Activated T-helper 17 cell treated with anti-CD3 and anti-CD28 coated beads, Interleukin-2, amount 50 U/mL, for 72 hours (primary cell): ENCODE measurements around the gene FTL. TPM values are rescaled to one million over a fixed set of nuclear protein-coding genes. Genes with fewer than 3 reads are reported as not detected.
"Not testable (repeated sequence)": the region's sequence is repeated elsewhere in the genome, so short reads cannot be mapped to it uniquely, and the experiment has no call there.

Experiments
- ATAC-seq: fragments of 150-1000 bp; cut with Tn5 transposase; replicated peaks from 2 replicates; pipeline ENCODE4 v1.10.0; 2021; ENCODE audit warnings: mild to moderate bottlenecking, moderate library complexity
- H3K27ac Mint-ChIP-seq: one replicate; pipeline ENCODE4 v1.8.0; 2022; ENCODE audit warnings: mixed read lengths
- H3K27me3 Mint-ChIP-seq: one replicate; pipeline ENCODE4 v1.8.0; 2022; ENCODE audit warnings: mixed read lengths
- H3K36me3 Mint-ChIP-seq: one replicate; pipeline ENCODE4 v1.8.0; 2022; ENCODE audit warnings: low read depth, mild to moderate bottlenecking, mixed read lengths
- H3K4me1 Mint-ChIP-seq: one replicate; pipeline ENCODE4 v1.8.0; 2022; ENCODE audit warnings: mixed read lengths
- H3K4me3 Mint-ChIP-seq: one replicate; pipeline ENCODE4 v1.8.0; 2022; ENCODE audit warnings: mild to moderate bottlenecking, mixed read lengths
- H3K9me3 Mint-ChIP-seq: one replicate; pipeline ENCODE4 v1.8.0; 2022; ENCODE audit warnings: mixed read lengths
- total RNA-seq, 2 donors: library from RNA; stranded (reverse); gene quantifications; one replicate each; pipeline ENCODE4 v1.2.3, GENCODE V29; 2022

Gene FTL
- total RNA-seq: 1,000 to 10,000 TPM; 1,320 to 1,710 TPM

GRCh38 chr19:48965040-48965805 lies at the start of gene FTL:
Gene FTL, plus strand, starts transcription at chr19:48965309. Its CDS starts 199 bp downstream, at chr19:48965508.
- H3K27me3 Mint-ChIP-seq: no peaks in the 10 kb centered on the region
- H3K4me1 Mint-ChIP-seq: peaks cover 31% of the 10 kb centered on the region
- H3K27ac Mint-ChIP-seq: peak within 1 kb of the TSS; percentile 100
- peak within 1 kb of the TSS; percentile 100 for H3K4me3 Mint-ChIP-seq
- H3K36me3 Mint-ChIP-seq: peaks cover 83% of the 10 kb centered on the region
- no peaks in the 10 kb centered on the region for H3K9me3 Mint-ChIP-seq
- ATAC-seq: peak; percentile 81

- H3K27me3 Mint-ChIP-seq: no peaks in the 10 kb centered on the region
- no peaks in the 10 kb centered on the region for H3K9me3 Mint-ChIP-seq
- peaks cover 81% of the 10 kb centered on the region for H3K36me3 Mint-ChIP-seq
- H3K4me1 Mint-ChIP-seq: peaks cover 5% of the 10 kb centered on the region
- no peak overlapping the region for H3K27ac Mint-ChIP-seq
- ATAC-seq: no peak
- H3K4me3 Mint-ChIP-seq: no peak overlapping the region
These were observed 49.4 kb upstream of the FTL start for GRCh38 chr19:48915757-48916156.

GRCh38 chr19:48918071-48918470 lies 47.0 kb upstream of the FTL start:
- H3K4me1 Mint-ChIP-seq: peaks cover 5% of the 10 kb centered on the region

GRCh38 chr19:48918801-48919247 lies 46.3 kb upstream of the FTL start:
- Mint-ChIP-seq H3K4me1 (peaks cover 5% of the 10 kb centered on the region), H3K36me3 (peaks cover 73% of the 10 kb centered on the region), H3K27ac (no peak overlapping the region), H3K9me3 (no peaks in the 10 kb centered on the region), H3K4me3 (no peak overlapping the region), H3K27me3 (no peaks in the 10 kb centered on the region)
- no peak for ATAC-seq

More at GRCh38 chr19:48918071-48918470, 47.0 kb upstream of the FTL start:
- Mint-ChIP-seq H3K9me3 (no peaks in the 10 kb centered on the region), H3K36me3 (peaks cover 76% of the 10 kb centered on the region), H3K27me3 (no peaks in the 10 kb centered on the region), H3K4me3 (no peak overlapping the region), H3K27ac (no peak overlapping the region)
- no peak for ATAC-seq

- H3K9me3 Mint-ChIP-seq, H3K4me1 Mint-ChIP-seq, H3K27ac Mint-ChIP-seq: not testable (repeated sequence)
These were observed 45.8 kb upstream of the FTL start for GRCh38 chr19:48919271-48919670.

GRCh38 chr19:48920949-48921348 lies 44.2 kb upstream of the FTL start:
- ATAC-seq: no peak
- H3K27me3 Mint-ChIP-seq: no peaks in the 10 kb centered on the region
- no peak overlapping the region for H3K4me3 Mint-ChIP-seq
- H3K27ac Mint-ChIP-seq: no peak overlapping the region
- H3K9me3 Mint-ChIP-seq: no peaks in the 10 kb centered on the region
- peaks cover 2% of the 10 kb centered on the region for H3K4me1 Mint-ChIP-seq
- peaks cover 55% of the 10 kb centered on the region for H3K36me3 Mint-ChIP-seq

More at GRCh38 chr19:48919271-48919670, 45.8 kb upstream of the FTL start:
- not testable (repeated sequence) for H3K4me3 Mint-ChIP-seq, ATAC-seq, H3K27me3 Mint-ChIP-seq
- peaks cover 69% of the 10 kb centered on the region for H3K36me3 Mint-ChIP-seq

GRCh38 chr19:48921721-48922500 lies 43.2 kb upstream of the FTL start:
- no peaks in the 10 kb centered on the region for H3K9me3 Mint-ChIP-seq
- peaks cover 45% of the 10 kb centered on the region for H3K36me3 Mint-ChIP-seq
- no peaks in the 10 kb centered on the region for H3K27me3 Mint-ChIP-seq
- H3K4me1 Mint-ChIP-seq: no peaks in the 10 kb centered on the region
- no peak for ATAC-seq
- no peak overlapping the region for H3K4me3 Mint-ChIP-seq
- no peak overlapping the region for H3K27ac Mint-ChIP-seq

GRCh38 chr19:48922548-48923490 lies 42.3 kb upstream of the FTL start:
- ATAC-seq: no peak
- no peak overlapping the region for H3K27ac Mint-ChIP-seq
- no peaks in the 10 kb centered on the region for H3K9me3 Mint-ChIP-seq
- H3K4me3 Mint-ChIP-seq: no peak overlapping the region
- H3K27me3 Mint-ChIP-seq: no peaks in the 10 kb centered on the region
- no peaks in the 10 kb centered on the region for H3K4me1 Mint-ChIP-seq
- peaks cover 38% of the 10 kb centered on the region for H3K36me3 Mint-ChIP-seq

- peak; percentile 56 for ATAC-seq
- Mint-ChIP-seq H3K27ac (no peak overlapping the region), H3K36me3 (peaks cover 24% of the 10 kb centered on the region), H3K27me3 (no peaks in the 10 kb centered on the region), H3K4me1 (no peaks in the 10 kb centered on the region), H3K4me3 (no peak overlapping the region), H3K9me3 (no peaks in the 10 kb centered on the region)
These were observed 39.8 kb upstream of the FTL start for GRCh38 chr19:48925240-48925843.

- H3K4me3 Mint-ChIP-seq, H3K27ac Mint-ChIP-seq, H3K9me3 Mint-ChIP-seq, H3K4me1 Mint-ChIP-seq, ATAC-seq, H3K27me3 Mint-ChIP-seq: not testable (repeated sequence)
- H3K36me3 Mint-ChIP-seq: peaks cover 22% of the 10 kb centered on the region
These were observed 39.2 kb upstream of the FTL start for GRCh38 chr19:48925890-48926289.

GRCh38 chr19:48926909-48927308 lies 38.2 kb upstream of the FTL start:
- Mint-ChIP-seq H3K27ac (peak overlapping the region; percentile 25), H3K9me3 (no peaks in the 10 kb centered on the region), H3K36me3 (peaks cover 13% of the 10 kb centered on the region), H3K4me1 (no peaks in the 10 kb centered on the region), H3K27me3 (no peaks in the 10 kb centered on the region), H3K4me3 (peak overlapping the region; percentile 40)
- ATAC-seq: peak; percentile 87

GRCh38 chr19:48927692-48928091 lies 37.4 kb upstream of the FTL start:
- H3K4me1 Mint-ChIP-seq, H3K27me3 Mint-ChIP-seq, H3K9me3 Mint-ChIP-seq, H3K27ac Mint-ChIP-seq, H3K4me3 Mint-ChIP-seq, H3K36me3 Mint-ChIP-seq, ATAC-seq: not testable (repeated sequence)

- H3K27me3 Mint-ChIP-seq: no peaks in the 10 kb centered on the region
- no peak for ATAC-seq
- H3K4me3 Mint-ChIP-seq: no peak overlapping the region
- H3K36me3 Mint-ChIP-seq: peaks cover 2% of the 10 kb centered on the region
- peaks cover 4% of the 10 kb centered on the region for H3K4me1 Mint-ChIP-seq
- H3K9me3 Mint-ChIP-seq: no peaks in the 10 kb centered on the region
- H3K27ac Mint-ChIP-seq: no peak overlapping the region
These were observed 36.7 kb upstream of the FTL start for GRCh38 chr19:48928164-48929025.
